ENCODE data around the gene HSDL1.

The HSDL1 gene

DNA sequence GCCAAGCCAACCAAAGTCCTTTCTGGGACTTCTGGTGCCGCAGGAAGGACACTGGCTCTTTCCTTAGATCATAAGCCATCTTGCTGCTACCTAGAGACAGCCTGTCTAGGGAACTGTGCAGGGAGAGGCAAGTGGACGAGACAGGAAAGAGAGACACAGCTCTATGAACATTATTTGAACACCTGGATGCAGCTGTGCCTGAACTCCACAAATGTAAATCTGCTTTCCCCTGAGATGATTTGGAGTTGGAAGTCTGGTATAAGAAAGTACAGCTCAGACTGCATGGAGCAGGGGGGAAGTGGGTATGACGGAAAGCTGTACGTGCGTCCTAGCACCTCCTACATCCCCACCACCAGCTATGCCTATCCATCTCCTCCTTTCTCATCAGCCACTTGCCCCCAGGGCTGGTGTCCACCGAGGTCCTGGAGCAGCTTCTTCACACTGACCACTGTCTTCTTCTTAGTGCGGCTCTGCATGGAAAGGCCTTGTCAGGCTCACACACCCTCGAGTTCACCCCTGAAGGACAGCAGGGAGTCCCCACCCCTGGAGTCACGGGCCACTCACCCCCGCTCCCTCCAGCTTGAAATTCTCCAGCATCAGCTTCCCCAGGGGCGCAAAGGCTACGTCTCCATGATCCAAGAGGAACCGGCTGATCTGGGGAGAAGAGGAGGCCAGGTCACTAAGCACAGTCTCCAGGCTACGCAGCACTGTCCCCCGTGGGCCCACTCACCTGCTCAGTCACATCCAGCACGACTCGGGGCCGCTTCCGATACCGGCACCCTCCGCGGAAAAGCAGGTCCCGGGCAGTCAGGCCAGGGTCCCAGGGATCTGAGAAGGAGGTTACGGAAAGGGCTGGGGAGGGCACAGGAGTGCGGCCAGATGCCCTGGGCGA lies 37.9 kb upstream of the HSDL1 start:
- no peak overlapping the region for H2AFZ ChIP-seq (ENCODE audit: low read depth, low read length)
- peaks cover 74% of the 10 kb centered on the region for H3K36me3 ChIP-seq (ENCODE audit: insufficient read depth, low read length)
- H4K20me1 ChIP-seq (ENCODE audit: insufficient read depth, low read length), result peaks cover 40% of the 10 kb centered on the region
- peaks cover 45% of the 10 kb centered on the region for H3K79me2 ChIP-seq (ENCODE audit: insufficient read depth, low read length)
- no peaks in the 10 kb centered on the region for H3K9me3 ChIP-seq (ENCODE audit: insufficient read depth, low read length, severe bottlenecking)
- H3K27me3 ChIP-seq (ENCODE audit: insufficient read depth, low read length, poor library complexity), result no peaks in the 10 kb centered on the region
- no peak overlapping the region for H3K27ac ChIP-seq (ENCODE audit: low read length)
- H3K4me1 ChIP-seq (ENCODE audit: insufficient read depth, low read length), result peaks cover 27% of the 10 kb centered on the region
- no peak overlapping the region for H3K4me2 ChIP-seq (ENCODE audit: insufficient read depth, low read length)
- DNase-seq (no peak), ATAC-seq (ENCODE audit: insufficient read depth, low read depth) (no peak)
- TF ChIP-seq, protein P1, sequence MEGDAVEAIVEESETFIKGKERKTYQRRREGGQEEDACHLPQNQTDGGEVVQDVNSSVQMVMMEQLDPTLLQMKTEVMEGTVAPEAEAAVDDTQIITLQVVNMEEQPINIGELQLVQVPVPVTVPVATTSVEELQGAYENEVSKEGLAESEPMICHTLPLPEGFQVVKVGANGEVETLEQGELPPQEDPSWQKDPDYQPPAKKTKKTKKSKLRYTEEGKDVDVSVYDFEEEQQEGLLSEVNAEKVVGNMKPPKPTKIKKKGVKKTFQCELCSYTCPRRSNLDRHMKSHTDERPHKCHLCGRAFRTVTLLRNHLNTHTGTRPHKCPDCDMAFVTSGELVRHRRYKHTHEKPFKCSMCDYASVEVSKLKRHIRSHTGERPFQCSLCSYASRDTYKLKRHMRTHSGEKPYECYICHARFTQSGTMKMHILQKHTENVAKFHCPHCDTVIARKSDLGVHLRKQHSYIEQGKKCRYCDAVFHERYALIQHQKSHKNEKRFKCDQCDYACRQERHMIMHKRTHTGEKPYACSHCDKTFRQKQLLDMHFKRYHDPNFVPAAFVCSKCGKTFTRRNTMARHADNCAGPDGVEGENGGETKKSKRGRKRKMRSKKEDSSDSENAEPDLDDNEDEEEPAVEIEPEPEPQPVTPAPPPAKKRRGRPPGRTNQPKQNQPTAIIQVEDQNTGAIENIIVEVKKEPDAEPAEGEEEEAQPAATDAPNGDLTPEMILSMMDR (IDR thresholded peaks at IDR 0.05; ENCODE audit: borderline replicate concordance, extremely low read depth, low read length, poor library complexity, severe bottlenecking), result no peak
- no peak for TF ChIP-seq EZH2 (IDR thresholded peaks at IDR 0.05; ENCODE audit: borderline replicate concordance, low read depth, low read length, severe bottlenecking)
- H3K4me3 ChIP-seq (ENCODE audit: low read depth in 1 of 2, low read length in 2 of 2), result no peak overlapping the region
- no peak overlapping the region for H3K9ac ChIP-seq (ENCODE audit: low read depth, low read length)

DNA sequence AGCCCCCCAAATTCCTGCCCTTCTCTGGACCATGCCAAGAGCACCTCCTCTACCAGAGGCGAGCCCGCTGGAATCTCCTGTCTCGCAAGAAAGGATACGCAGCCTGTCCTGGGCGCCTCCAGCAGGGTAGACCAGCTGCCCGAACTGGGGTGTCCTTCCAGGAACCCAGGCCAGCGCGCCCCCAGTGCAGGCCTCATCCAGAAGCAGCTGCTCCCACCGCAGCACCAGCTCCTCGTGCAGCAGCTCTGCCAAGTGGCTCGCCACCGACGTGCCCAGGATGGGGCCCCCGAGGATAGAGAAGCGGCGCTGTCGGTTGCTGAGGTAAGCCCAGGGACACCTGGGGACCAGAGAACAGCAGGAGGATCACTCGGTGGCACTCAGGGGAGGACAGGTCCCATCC lies 37.1 kb upstream of the HSDL1 start:
- Histone ChIP-seq H3K79me2 (ENCODE audit: insufficient read depth, low read length) (peaks cover 45% of the 10 kb centered on the region), H3K36me3 (ENCODE audit: insufficient read depth, low read length) (peaks cover 79% of the 10 kb centered on the region), H2AFZ (ENCODE audit: low read depth, low read length) (no peak overlapping the region), H3K27ac (ENCODE audit: low read length) (no peak overlapping the region), H3K4me2 (ENCODE audit: insufficient read depth, low read length) (no peak overlapping the region), H3K4me3 (ENCODE audit: low read depth in 1 of 2, low read length in 2 of 2) (no peak overlapping the region), H3K9ac (ENCODE audit: low read depth, low read length) (no peak overlapping the region), H3K9me3 (ENCODE audit: insufficient read depth, low read length, severe bottlenecking) (no peaks in the 10 kb centered on the region), H3K27me3 (ENCODE audit: insufficient read depth, low read length, poor library complexity) (no peaks in the 10 kb centered on the region), H4K20me1 (ENCODE audit: insufficient read depth, low read length) (peaks cover 42% of the 10 kb centered on the region), H3K4me1 (ENCODE audit: insufficient read depth, low read length) (peaks cover 24% of the 10 kb centered on the region)
- DNase-seq, result no peak
- TF ChIP-seq EZH2 (IDR thresholded peaks at IDR 0.05; ENCODE audit: borderline replicate concordance, low read depth, low read length, severe bottlenecking), result no peak
- ATAC-seq (ENCODE audit: insufficient read depth, low read depth), result no peak

DNA sequence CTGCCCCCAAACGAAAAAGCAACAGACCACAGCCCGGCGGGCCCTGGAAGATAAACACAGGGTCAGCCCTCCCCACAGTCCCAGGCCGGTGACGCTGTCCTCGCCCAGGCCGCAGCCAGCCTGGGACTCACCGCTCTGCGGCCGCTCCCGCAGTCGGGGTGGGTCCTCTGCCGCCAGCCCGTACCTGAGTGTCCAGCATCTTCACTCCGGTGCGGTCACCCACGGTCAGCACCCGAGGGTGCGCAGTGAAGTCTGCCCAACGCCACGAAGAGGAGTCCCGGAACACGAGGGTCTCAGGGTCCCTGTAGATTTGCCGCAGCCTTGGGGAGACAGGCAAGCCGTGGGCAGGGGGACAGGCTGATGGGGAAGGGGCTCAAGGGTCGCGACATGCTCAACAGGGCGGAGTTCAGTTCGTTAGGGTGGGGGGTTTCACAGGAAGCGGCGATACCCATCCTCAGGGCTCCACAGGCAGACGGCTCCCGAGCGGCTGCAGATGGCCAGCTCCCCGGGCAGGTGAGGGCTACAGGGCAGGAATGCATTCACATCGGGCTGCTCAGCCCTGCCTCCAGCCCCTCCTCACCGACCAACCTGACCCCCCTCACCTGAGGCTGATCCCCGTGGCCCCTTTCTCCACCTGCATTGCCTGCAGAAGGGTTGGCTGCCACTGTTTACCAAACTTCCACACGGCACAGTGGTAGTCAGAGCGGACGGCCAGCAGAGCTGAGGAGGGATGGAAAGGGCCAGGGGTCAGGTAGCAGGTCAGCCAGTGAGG lies 36.4 kb upstream of the HSDL1 start:
- no peaks in the 10 kb centered on the region for H3K9me3 ChIP-seq (ENCODE audit: insufficient read depth, low read length, severe bottlenecking)
- no peak for TF ChIP-seq EZH2 (IDR thresholded peaks at IDR 0.05; ENCODE audit: borderline replicate concordance, low read depth, low read length, severe bottlenecking)
- peaks cover 23% of the 10 kb centered on the region for H3K4me1 ChIP-seq (ENCODE audit: insufficient read depth, low read length)
- H3K4me2 ChIP-seq (ENCODE audit: insufficient read depth, low read length), result no peak overlapping the region
- H3K9ac ChIP-seq (ENCODE audit: low read depth, low read length), result no peak overlapping the region
- peaks cover 39% of the 10 kb centered on the region for H3K79me2 ChIP-seq (ENCODE audit: insufficient read depth, low read length)
- H3K4me3 ChIP-seq (ENCODE audit: low read depth in 1 of 2, low read length in 2 of 2), result no peak overlapping the region
- DNase-seq (no peak), ATAC-seq (ENCODE audit: insufficient read depth, low read depth) (no peak)
- H2AFZ ChIP-seq (ENCODE audit: low read depth, low read length), result no peak overlapping the region
- H3K27me3 ChIP-seq (ENCODE audit: insufficient read depth, low read length, poor library complexity), result no peaks in the 10 kb centered on the region
- H4K20me1 ChIP-seq (ENCODE audit: insufficient read depth, low read length), result peaks cover 42% of the 10 kb centered on the region
- no peak overlapping the region for H3K27ac ChIP-seq (ENCODE audit: low read length)
- peaks cover 79% of the 10 kb centered on the region for H3K36me3 ChIP-seq (ENCODE audit: insufficient read depth, low read length)

DNA sequence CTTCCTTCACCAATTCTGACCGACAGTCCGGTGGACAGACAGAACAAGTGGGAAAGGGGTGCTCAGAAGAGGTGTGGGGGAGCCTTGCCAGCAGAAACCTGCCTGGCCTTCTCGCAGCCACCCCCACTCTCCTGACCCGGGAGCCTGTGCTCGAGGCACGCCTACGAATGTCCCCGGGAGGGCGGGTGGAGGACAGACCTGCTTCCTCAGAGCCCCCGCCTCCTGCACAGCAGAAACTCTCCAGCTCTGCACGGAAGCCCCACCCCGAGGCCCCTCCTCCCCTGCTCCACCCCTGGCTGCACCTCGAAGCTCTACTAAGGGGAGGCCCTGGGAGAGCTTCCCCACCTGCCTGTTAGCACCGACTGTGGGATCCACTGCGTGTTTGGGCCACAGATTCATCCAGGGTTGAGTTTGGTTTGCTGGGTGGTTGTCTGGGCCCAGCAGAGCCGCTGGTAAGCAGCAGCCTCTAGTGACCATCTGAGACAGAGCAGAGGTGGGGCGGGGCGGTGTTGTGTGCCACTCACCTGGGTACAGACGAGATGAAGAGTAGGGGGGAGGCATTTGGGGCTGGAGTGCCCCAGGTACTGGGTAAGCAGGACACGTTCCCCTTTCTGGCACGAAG lies 35.7 kb upstream of the HSDL1 start:
- peaks cover 79% of the 10 kb centered on the region for H3K36me3 ChIP-seq (ENCODE audit: insufficient read depth, low read length)
- H4K20me1 ChIP-seq (ENCODE audit: insufficient read depth, low read length), result peaks cover 42% of the 10 kb centered on the region
- no peak overlapping the region for H3K4me2 ChIP-seq (ENCODE audit: insufficient read depth, low read length)
- no peak overlapping the region for H3K4me3 ChIP-seq (ENCODE audit: low read depth in 1 of 2, low read length in 2 of 2)
- no peak for ATAC-seq (ENCODE audit: insufficient read depth, low read depth)
- no peaks in the 10 kb centered on the region for H3K27me3 ChIP-seq (ENCODE audit: insufficient read depth, low read length, poor library complexity)
- H3K9me3 ChIP-seq (ENCODE audit: insufficient read depth, low read length, severe bottlenecking), result no peaks in the 10 kb centered on the region
- TF ChIP-seq EZH2 (IDR thresholded peaks at IDR 0.05; ENCODE audit: borderline replicate concordance, low read depth, low read length, severe bottlenecking), result no peak
- TF ChIP-seq, protein P1 (IDR thresholded peaks at IDR 0.05; ENCODE audit: borderline replicate concordance, extremely low read depth, low read length, poor library complexity, severe bottlenecking), result no peak
- peaks cover 32% of the 10 kb centered on the region for H3K79me2 ChIP-seq (ENCODE audit: insufficient read depth, low read length)
- no peak overlapping the region for H3K9ac ChIP-seq (ENCODE audit: low read depth, low read length)
- H3K4me1 ChIP-seq (ENCODE audit: insufficient read depth, low read length), result peaks cover 16% of the 10 kb centered on the region
- no peak for DNase-seq
- H2AFZ ChIP-seq (ENCODE audit: low read depth, low read length), result no peak overlapping the region
- no peak overlapping the region for H3K27ac ChIP-seq (ENCODE audit: low read length)
